Measurements from ENCODE around the gene RPS2. TPM values are rescaled to one million over a fixed set of nuclear protein-coding genes. Genes with fewer than 3 reads are reported as not detected.
A peak's percentile ranks its signal among the peaks of the same experiment; 100 is the strongest.

Gene RPS2
- total and polyA plus RNA-seq, 2 donors (not counting 1 experiment from before 2014, with no cell fraction given) = 1,683 to 2,596 TPM

DNA sequence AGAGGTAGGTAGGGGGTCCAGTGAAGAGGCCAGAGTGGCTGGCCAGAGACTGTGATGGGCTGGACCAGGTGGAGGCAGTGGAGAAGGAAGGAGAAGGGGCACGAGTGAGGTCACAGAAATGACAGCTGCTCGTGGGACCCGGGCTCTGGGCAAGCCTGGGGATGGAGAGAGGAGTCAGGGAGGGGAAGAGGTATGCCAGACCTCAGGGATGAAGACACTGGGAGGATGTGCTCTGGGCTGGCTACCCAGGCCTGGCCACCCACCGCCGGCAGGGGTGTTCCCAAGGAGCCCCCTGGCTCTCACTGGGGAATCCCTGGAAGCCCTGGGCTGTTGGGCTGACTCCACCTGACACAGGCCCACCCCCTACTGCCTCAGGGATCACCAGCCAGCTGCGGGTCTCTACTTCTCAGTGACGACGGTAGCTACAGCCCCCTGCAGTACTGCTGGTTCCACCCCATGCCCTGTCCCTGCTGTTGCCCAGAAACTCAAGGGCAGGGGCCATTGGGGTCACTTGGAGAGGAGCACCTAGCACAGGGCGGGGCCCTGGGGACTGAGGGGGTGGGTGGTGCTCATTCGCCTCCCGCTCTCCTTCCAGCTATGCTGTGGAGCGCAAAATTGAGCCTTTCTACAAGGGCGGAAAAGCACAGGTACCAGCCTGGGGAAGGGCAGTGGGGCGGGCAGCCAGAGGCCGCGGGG is 9.0 kb upstream of the RPS2 start:
- no peak overlapping the region for H3K4me3 ChIP-seq (replicated peaks in 1 of 4; ENCODE audit: control extremely low read depth in 1 of 4, insufficient read depth in 1 of 4, low read depth in 3 of 4, low read length in 4 of 4)
- H3K9me3 ChIP-seq (ENCODE audit: control insufficient read depth, insufficient read depth, low read depth, low read length) = no peaks in the 10 kb centered on the region
- H3K36me3 ChIP-seq (ENCODE audit: control insufficient read depth, insufficient read depth, low read length) = peaks cover 32% of the 10 kb centered on the region
- H3K4me1 ChIP-seq (ENCODE audit: control insufficient read depth, extremely low read depth, insufficient read depth, low read length) = no peaks in the 10 kb centered on the region
- no peak overlapping the region for H2AFZ ChIP-seq (ENCODE audit: low read length)
- DNase-seq (ENCODE audit: low read depth in 2 of 2) = no peak
- peaks cover 16% of the 10 kb centered on the region for H3K79me2 ChIP-seq (ENCODE audit: control insufficient read depth, insufficient read depth, low read length)
- H3K27me3 ChIP-seq (ENCODE audit: control insufficient read depth, insufficient read depth, low read length) = no peaks in the 10 kb centered on the region
- no peak for TF ChIP-seq EZH2 (IDR thresholded peaks at IDR 0.05; ENCODE audit: low read length, missing control alignments)
- TF ChIP-seq, protein P1, sequence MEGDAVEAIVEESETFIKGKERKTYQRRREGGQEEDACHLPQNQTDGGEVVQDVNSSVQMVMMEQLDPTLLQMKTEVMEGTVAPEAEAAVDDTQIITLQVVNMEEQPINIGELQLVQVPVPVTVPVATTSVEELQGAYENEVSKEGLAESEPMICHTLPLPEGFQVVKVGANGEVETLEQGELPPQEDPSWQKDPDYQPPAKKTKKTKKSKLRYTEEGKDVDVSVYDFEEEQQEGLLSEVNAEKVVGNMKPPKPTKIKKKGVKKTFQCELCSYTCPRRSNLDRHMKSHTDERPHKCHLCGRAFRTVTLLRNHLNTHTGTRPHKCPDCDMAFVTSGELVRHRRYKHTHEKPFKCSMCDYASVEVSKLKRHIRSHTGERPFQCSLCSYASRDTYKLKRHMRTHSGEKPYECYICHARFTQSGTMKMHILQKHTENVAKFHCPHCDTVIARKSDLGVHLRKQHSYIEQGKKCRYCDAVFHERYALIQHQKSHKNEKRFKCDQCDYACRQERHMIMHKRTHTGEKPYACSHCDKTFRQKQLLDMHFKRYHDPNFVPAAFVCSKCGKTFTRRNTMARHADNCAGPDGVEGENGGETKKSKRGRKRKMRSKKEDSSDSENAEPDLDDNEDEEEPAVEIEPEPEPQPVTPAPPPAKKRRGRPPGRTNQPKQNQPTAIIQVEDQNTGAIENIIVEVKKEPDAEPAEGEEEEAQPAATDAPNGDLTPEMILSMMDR (conservative IDR thresholded peaks at IDR 0.05 in 1 of 2, IDR thresholded peaks at IDR 0.05 in 1 of 2; ENCODE audit: low read depth in 1 of 2, low read length in 2 of 2) = no peak
- H3K9ac ChIP-seq (ENCODE audit: insufficient read depth, low read length) = no peak overlapping the region
- no peaks in the 10 kb centered on the region for H4K20me1 ChIP-seq (ENCODE audit: control insufficient read depth, extremely low read depth, insufficient read depth, low read length)
- H3K27ac ChIP-seq (ENCODE audit: insufficient read depth, low read length) = no peak overlapping the region
- H3K4me2 ChIP-seq (ENCODE audit: extremely low read depth, insufficient read depth, low read length) = no peak overlapping the region

DNA sequence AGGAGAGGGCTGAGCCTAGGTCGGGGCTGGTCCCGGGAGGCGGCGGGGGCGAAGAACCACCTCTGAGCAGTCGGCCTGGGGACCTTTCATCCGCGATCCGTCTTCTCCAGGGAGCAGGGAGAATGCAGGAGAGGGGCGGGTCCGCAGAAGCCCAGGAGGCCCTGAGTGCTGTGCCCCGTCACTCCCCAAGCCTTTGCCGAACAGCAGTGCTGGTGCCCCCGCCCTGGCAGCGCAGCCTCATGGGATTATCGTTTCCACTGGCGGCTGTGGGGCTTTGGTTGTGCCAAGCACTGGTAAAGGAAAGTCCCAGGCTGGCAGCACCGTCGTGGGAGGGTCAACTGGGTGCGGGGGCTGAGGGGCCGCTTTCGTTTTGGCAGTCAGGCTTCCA is 7.9 kb upstream of the RPS2 start:
- Histone ChIP-seq H3K27me3 (ENCODE audit: control insufficient read depth, insufficient read depth, low read length) (no peaks in the 10 kb centered on the region), H4K20me1 (ENCODE audit: control insufficient read depth, extremely low read depth, insufficient read depth, low read length) (no peaks in the 10 kb centered on the region), H3K4me3 (replicated peaks in 1 of 4; ENCODE audit: control extremely low read depth in 1 of 4, insufficient read depth in 1 of 4, low read depth in 3 of 4, low read length in 4 of 4) (peak overlapping the region; percentile 84 to 94 (median 88)), H3K4me2 (ENCODE audit: extremely low read depth, insufficient read depth, low read length) (peak overlapping the region; percentile 33), H2AFZ (ENCODE audit: low read length) (no peak overlapping the region), H3K9ac (ENCODE audit: insufficient read depth, low read length) (peak overlapping the region; percentile 87), H3K27ac (ENCODE audit: insufficient read depth, low read length) (peak overlapping the region; percentile 89), H3K9me3 (ENCODE audit: control insufficient read depth, insufficient read depth, low read depth, low read length) (no peaks in the 10 kb centered on the region), H3K4me1 (ENCODE audit: control insufficient read depth, extremely low read depth, insufficient read depth, low read length) (no peaks in the 10 kb centered on the region), H3K36me3 (ENCODE audit: control insufficient read depth, insufficient read depth, low read length) (peaks cover 23% of the 10 kb centered on the region), H3K79me2 (ENCODE audit: control insufficient read depth, insufficient read depth, low read length) (peaks cover 16% of the 10 kb centered on the region)
- peak in 1 of 2 donors; percentile 27 for DNase-seq (ENCODE audit: low read depth in 2 of 2)
- TF ChIP-seq, protein P1 (conservative IDR thresholded peaks at IDR 0.05 in 1 of 2, IDR thresholded peaks at IDR 0.05 in 1 of 2; ENCODE audit: low read depth in 1 of 2, low read length in 2 of 2) = no peak
- no peak for TF ChIP-seq EZH2 (IDR thresholded peaks at IDR 0.05; ENCODE audit: low read length, missing control alignments)

DNA sequence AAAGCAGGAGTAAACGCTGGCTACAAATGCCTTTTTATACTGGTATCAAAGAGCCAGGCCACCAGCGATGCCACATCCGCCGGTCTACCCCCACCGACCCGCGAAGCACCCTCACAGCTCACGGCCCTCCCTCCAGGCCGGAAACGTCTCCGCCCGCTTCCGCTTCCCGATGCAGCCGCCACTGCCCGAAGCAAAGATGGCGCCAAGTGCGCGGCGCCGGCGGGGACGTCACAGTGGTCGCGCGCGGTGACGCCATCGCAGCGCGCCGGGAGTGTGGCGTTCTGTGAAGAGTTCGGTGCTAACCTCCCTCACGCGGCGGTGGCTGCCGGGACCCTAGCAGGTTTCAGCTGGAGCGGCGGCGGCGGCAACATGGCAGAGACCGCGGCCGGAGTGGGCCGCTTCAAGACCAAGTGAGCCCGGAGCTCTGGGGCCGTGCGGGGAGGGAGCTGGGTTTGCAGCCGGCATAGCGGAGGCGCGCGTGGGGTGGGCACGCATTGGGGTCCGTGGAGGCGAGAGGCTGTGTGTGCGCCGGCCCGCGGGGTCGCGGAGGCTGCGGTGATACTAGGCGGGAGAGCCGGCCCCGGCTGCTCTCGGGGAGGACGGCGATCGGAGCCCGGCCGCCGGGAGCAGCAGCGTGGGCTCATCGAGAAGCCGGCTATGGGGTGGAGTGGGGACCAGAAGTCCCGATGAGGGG is 7.3 kb upstream of the RPS2 start, which contains the start of gene TBL3:
Gene TBL3 (plus strand): TSS at position 258 of the 694 bp plus-strand sequence. CDS start 112 bp downstream, at position 370.
- no peaks in the 10 kb centered on the region for H3K27me3 ChIP-seq (ENCODE audit: control insufficient read depth, insufficient read depth, low read length)
- peak within 1 kb of the TSS; percentile 87 for H3K9ac ChIP-seq (ENCODE audit: insufficient read depth, low read length)
- H4K20me1 ChIP-seq (ENCODE audit: control insufficient read depth, extremely low read depth, insufficient read depth, low read length) = no peaks in the 10 kb centered on the region
- H3K27ac ChIP-seq (ENCODE audit: insufficient read depth, low read length) = peak within 1 kb of the TSS; percentile 89
- peaks cover 22% of the 10 kb centered on the region for H3K36me3 ChIP-seq (ENCODE audit: control insufficient read depth, insufficient read depth, low read length)
- peaks cover 16% of the 10 kb centered on the region for H3K79me2 ChIP-seq (ENCODE audit: control insufficient read depth, insufficient read depth, low read length)
- DNase-seq (ENCODE audit: low read depth in 2 of 2) = peak; percentile 92 to 93
- peak within 1 kb of the TSS; percentile 93 for H3K4me2 ChIP-seq (ENCODE audit: extremely low read depth, insufficient read depth, low read length)
- no peaks in the 10 kb centered on the region for H3K4me1 ChIP-seq (ENCODE audit: control insufficient read depth, extremely low read depth, insufficient read depth, low read length)
- peak within 1 kb of the TSS; percentile 84 to 94 (median 88) for H3K4me3 ChIP-seq (replicated peaks in 1 of 4; ENCODE audit: control extremely low read depth in 1 of 4, insufficient read depth in 1 of 4, low read depth in 3 of 4, low read length in 4 of 4)
- peak within 1 kb of the TSS; percentile 79 for H2AFZ ChIP-seq (ENCODE audit: low read length)
- TF ChIP-seq EZH2 (IDR thresholded peaks at IDR 0.05; ENCODE audit: low read length, missing control alignments) = no peak
- TF ChIP-seq, protein P1 (conservative IDR thresholded peaks at IDR 0.05 in 1 of 2, IDR thresholded peaks at IDR 0.05 in 1 of 2; ENCODE audit: low read depth in 1 of 2, low read length in 2 of 2) = no peak
- H3K9me3 ChIP-seq (ENCODE audit: control insufficient read depth, insufficient read depth, low read depth, low read length) = no peaks in the 10 kb centered on the region

Data from fibroblast of lung (primary cell).